ENCODE data around the gene FAM170A. TPM values are rescaled to one million over a fixed set of nuclear protein-coding genes. Genes with fewer than 3 reads are reported as not detected.

Gene FAM170A
- total RNA-seq, 1 donor from 2014 or later = not detected

DNA sequence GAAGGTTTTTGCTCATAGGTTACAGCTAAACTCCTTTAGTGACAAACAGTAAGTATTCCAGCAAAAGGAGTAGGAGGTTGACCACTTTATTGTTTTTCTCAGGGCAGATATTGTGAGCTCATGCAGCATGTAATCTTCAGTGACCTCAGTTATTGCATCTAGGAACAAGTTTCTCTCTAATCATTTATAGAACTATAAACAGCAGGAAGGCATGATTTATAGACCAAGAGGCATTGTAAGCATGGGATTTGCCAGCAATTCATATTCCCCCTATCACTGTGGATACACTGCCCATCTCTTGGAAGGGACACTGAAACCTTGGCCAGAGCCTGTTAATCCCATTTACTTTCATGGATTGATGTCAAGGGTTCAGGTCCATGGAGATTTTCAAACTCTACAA lies 15.4 kb upstream of the FAM170A start:
- H3K36me3 Mint-ChIP-seq (ENCODE audit: low read depth) = no peaks in the 10 kb centered on the region
- H3K9me3 Mint-ChIP-seq = peaks cover 2% of the 10 kb centered on the region
- no peaks in the 10 kb centered on the region for H3K4me1 Mint-ChIP-seq
- no peak overlapping the region for H3K4me3 Mint-ChIP-seq
- H3K27me3 Mint-ChIP-seq (ENCODE audit: low read depth) = no peaks in the 10 kb centered on the region
- DNase-seq (ENCODE audit: low read depth, low spot score) = no peak
- TF ChIP-seq, protein P1, sequence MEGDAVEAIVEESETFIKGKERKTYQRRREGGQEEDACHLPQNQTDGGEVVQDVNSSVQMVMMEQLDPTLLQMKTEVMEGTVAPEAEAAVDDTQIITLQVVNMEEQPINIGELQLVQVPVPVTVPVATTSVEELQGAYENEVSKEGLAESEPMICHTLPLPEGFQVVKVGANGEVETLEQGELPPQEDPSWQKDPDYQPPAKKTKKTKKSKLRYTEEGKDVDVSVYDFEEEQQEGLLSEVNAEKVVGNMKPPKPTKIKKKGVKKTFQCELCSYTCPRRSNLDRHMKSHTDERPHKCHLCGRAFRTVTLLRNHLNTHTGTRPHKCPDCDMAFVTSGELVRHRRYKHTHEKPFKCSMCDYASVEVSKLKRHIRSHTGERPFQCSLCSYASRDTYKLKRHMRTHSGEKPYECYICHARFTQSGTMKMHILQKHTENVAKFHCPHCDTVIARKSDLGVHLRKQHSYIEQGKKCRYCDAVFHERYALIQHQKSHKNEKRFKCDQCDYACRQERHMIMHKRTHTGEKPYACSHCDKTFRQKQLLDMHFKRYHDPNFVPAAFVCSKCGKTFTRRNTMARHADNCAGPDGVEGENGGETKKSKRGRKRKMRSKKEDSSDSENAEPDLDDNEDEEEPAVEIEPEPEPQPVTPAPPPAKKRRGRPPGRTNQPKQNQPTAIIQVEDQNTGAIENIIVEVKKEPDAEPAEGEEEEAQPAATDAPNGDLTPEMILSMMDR (conservative IDR thresholded peaks at IDR 0.05) = no peak
- no peak overlapping the region for H3K27ac Mint-ChIP-seq (ENCODE audit: unreplicated experiment)

DNA sequence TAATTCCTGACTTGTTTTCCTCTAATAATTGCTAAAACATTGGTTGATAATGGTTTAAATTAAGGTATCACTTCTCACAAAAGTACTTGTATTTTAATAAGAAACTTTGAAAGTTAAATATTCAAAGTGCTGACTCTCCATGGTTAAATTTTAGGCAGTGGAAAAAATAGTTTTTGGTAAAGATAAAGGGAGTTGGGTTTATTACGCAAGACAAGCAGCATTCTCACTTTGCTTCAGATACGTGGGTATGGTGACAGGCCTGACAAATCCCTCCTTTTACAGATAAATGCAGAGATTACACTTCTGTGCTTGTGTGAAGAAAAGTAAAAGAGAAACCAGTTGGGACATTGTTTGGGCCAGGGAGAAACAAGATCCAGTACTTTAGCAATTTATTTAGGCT lies 14.5 kb upstream of the FAM170A start:
- TF ChIP-seq, protein P1 (conservative IDR thresholded peaks at IDR 0.05) = no peak
- H3K27me3 Mint-ChIP-seq (ENCODE audit: low read depth) = no peaks in the 10 kb centered on the region
- H3K9me3 Mint-ChIP-seq = peaks cover 2% of the 10 kb centered on the region
- H3K27ac Mint-ChIP-seq (ENCODE audit: unreplicated experiment) = no peak overlapping the region
- H3K36me3 Mint-ChIP-seq (ENCODE audit: low read depth) = no peaks in the 10 kb centered on the region
- H3K4me3 Mint-ChIP-seq = no peak overlapping the region
- no peak for DNase-seq (ENCODE audit: low read depth, low spot score)
- H3K4me1 Mint-ChIP-seq = no peaks in the 10 kb centered on the region

DNA sequence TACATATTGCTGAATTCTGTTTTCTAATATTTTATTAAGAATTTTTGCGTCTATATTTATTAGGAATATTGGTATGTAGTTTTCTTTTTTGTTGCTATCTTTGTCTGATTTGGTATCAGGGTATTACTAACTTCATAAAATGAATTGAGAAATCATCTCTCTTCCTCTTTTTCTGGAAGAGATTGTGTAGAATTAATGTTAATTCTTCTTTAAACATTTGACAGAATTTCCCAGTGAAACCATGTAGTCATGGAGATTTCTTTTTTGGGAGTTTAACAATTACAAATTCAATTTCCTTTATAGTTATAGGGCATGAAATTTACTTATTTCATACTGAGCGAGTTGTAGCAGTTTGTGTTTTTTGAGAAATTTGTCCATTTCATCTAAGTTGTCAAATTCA lies 3.3 kb upstream of the FAM170A start:
- TF ChIP-seq, protein P1 (conservative IDR thresholded peaks at IDR 0.05) = no peak

GRCh38 chr5:119630752-119631440 lies 1.5 kb downstream of the FAM170A start:
- peak overlapping the region; percentile 54 for H3K27ac Mint-ChIP-seq (ENCODE audit: unreplicated experiment)
- H3K27me3 Mint-ChIP-seq (ENCODE audit: low read depth) = no peaks in the 10 kb centered on the region
- no peak overlapping the region for H3K4me3 Mint-ChIP-seq
- no peak for DNase-seq (ENCODE audit: low read depth, low spot score)
- H3K4me1 Mint-ChIP-seq = no peaks in the 10 kb centered on the region
- peaks cover 2% of the 10 kb centered on the region for H3K9me3 Mint-ChIP-seq
- TF ChIP-seq, protein P1 (conservative IDR thresholded peaks at IDR 0.05) = no peak
- H3K36me3 Mint-ChIP-seq (ENCODE audit: low read depth) = no peaks in the 10 kb centered on the region

More for the DNA sequence above, 3.3 kb upstream of the FAM170A start:
- DNase-seq (ENCODE audit: low read depth, low spot score) = no peak
- H3K4me1 Mint-ChIP-seq = no peaks in the 10 kb centered on the region
- no peak overlapping the region for H3K27ac Mint-ChIP-seq (ENCODE audit: unreplicated experiment)
- peaks cover 4% of the 10 kb centered on the region for H3K9me3 Mint-ChIP-seq
- no peak overlapping the region for H3K4me3 Mint-ChIP-seq
- H3K27me3 Mint-ChIP-seq (ENCODE audit: low read depth) = no peaks in the 10 kb centered on the region
- H3K36me3 Mint-ChIP-seq (ENCODE audit: low read depth) = no peaks in the 10 kb centered on the region

- TF ChIP-seq, protein P1 (conservative IDR thresholded peaks at IDR 0.05) = no peak
- Mint-ChIP-seq H3K4me3 (no peak overlapping the region), H3K27ac (ENCODE audit: unreplicated experiment) (no peak overlapping the region), H3K36me3 (ENCODE audit: low read depth) (no peaks in the 10 kb centered on the region), H3K9me3 (peaks cover 2% of the 10 kb centered on the region), H3K27me3 (ENCODE audit: low read depth) (no peaks in the 10 kb centered on the region), H3K4me1 (no peaks in the 10 kb centered on the region)
- DNase-seq (ENCODE audit: low read depth, low spot score) = no peak
Measured at GRCh38 chr5:119631660-119632059, 2.3 kb downstream of the FAM170A start.
